IPS-18a (cell line): ENCODE data around the gene CNTFR.
"Not testable (repeated sequence)": the region's sequence is repeated elsewhere in the genome, so short reads cannot be mapped to it uniquely, and the experiment has no call there.

Source experiments
- H3K27ac ChIP-seq: one replicate; pipeline ENCODE4 v1.5.1; 2013; ENCODE audit warnings: low read length
- H3K27me3 ChIP-seq: one replicate; pipeline ENCODE4 v1.6.1; 2013; ENCODE audit warnings: mild to moderate bottlenecking, low read length; ENCODE audit not compliant: control insufficient read depth, insufficient read depth
- H3K36me3 ChIP-seq: one replicate; pipeline ENCODE4 v1.6.1; 2013; ENCODE audit warnings: low read depth, low read length; ENCODE audit not compliant: control insufficient read depth
- H3K4me1 ChIP-seq: one replicate; pipeline ENCODE4 v1.6.1; 2013; ENCODE audit warnings: low read depth, low read length; ENCODE audit not compliant: control insufficient read depth
- H3K4me3 ChIP-seq: one replicate; pipeline ENCODE4 v1.5.1; 2013; ENCODE audit warnings: low read length
- H3K9ac ChIP-seq: one replicate; pipeline ENCODE4 v1.6.1; 2013; ENCODE audit warnings: mild to moderate bottlenecking, low read length, moderate library complexity
- H3K9me3 ChIP-seq: one replicate; pipeline ENCODE4 v1.6.1; 2013; ENCODE audit warnings: low read depth, low read length; ENCODE audit not compliant: control insufficient read depth

The CNTFR gene

DNA sequence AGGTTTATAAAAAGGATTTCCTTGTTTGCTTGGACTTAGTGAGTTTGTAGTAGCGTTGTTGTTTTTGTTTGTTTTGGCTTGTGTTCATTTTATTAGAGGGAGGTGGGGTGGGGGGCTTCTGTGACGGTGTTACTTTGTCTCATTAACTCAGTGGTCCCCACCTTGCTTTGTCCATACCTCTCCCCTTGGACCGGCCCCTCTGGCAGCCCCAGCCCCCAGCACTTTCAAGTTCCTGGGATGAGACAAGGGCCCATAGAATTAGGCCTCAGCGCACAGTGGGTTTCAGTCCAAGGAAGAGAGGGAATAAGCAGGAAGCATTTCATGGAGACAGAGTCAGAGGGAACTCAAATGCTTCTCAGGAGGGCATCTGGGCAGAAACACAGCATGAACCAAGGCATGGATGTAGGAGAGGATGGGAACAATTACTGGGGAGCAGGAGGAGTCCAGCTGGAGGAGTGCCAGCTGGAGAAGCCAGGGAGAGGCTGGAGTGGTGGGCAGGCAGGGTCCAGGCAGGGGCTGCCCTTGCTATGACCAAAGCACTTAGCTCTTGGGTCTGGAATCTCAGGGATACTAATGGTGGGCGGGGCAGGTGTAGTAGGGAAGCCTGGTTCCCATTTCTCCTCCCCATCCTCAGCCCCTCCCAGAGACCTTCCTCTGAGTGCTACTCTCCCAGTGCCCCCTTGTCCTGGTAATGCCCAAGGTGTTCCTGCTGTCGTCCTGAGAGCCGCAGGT is 43.3 kb downstream of the CNTFR start:
- Histone ChIP-seq H3K4me1 (no peaks in the 10 kb centered on the region), H3K9ac (no peak overlapping the region), H3K36me3 (no peaks in the 10 kb centered on the region), H3K27me3 (peaks cover 4% of the 10 kb centered on the region), H3K4me3 (no peak overlapping the region), H3K27ac (no peak overlapping the region), H3K9me3 (no peaks in the 10 kb centered on the region)

DNA sequence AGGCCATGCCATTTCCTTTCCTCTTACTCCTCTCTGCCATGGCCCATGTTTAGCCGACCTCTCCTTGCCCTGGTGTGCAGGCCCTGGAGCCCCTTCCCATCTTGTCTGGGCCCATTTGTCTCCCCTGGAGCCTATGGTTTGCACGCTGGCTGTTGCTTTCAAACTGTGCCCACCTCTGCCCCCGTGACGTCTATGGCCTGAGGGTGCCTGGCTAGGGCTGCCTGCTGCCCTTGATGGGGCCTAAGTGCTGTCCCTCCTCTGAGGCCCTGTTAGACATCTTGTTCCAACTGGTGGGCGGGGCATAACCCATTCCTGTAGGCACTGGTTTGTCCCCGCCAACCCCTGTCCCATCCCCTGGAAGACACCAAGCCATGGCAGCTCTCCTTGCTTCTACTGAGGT is 44.0 kb downstream of the CNTFR start:
- Histone ChIP-seq H3K36me3 (no peaks in the 10 kb centered on the region), H3K27ac (no peak overlapping the region), H3K9me3 (no peaks in the 10 kb centered on the region), H3K4me1 (no peaks in the 10 kb centered on the region), H3K9ac (no peak overlapping the region), H3K4me3 (no peak overlapping the region), H3K27me3 (peaks cover 4% of the 10 kb centered on the region)

DNA sequence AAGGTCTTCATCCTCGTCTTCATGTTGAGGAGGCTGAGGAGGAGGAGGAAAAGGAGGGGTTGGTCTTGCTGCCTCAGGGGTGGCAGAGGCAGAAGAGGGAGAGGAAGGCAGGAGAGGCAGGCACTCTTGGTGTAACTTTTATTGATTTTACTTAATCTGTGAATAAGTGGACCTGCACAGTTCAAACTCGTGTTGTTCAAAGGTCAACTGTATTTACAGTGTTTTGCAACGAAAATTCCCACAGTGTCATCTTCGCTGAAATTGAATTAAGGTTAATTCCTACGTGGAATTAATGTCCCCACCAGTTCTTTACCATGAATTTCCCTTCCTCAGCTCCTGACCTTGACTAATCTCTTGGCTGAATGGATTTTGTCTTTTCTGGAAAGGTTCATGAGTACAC is 45.5 kb downstream of the CNTFR start:
- H3K4me3 ChIP-seq = no peak overlapping the region
- no peaks in the 10 kb centered on the region for H3K4me1 ChIP-seq
- H3K9me3 ChIP-seq = no peaks in the 10 kb centered on the region
- H3K36me3 ChIP-seq = no peaks in the 10 kb centered on the region
- H3K27ac ChIP-seq = no peak overlapping the region
- peaks cover 4% of the 10 kb centered on the region for H3K27me3 ChIP-seq
- H3K9ac ChIP-seq = no peak overlapping the region

DNA sequence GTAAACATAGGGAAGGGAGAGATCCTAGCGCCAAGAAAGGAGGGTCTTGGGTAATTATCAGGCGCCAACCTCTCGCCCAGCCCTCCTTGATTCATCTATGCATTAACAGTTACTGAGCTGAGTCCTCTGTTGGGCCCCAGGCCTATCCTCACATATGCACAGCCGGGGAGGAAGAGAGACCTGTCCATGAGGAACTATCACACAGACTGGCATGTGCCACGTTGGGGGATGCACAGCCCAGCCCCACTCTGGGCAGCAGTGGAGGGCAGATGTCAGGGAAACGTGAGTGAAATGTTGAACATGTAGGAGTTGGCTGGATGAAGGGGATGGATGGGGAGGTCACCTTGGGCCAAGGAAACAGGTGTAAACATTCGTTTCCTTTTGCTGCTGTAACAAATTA is 48.0 kb downstream of the CNTFR start:
- H3K36me3 ChIP-seq = no peaks in the 10 kb centered on the region
- H3K27ac ChIP-seq = no peak overlapping the region
- no peaks in the 10 kb centered on the region for H3K27me3 ChIP-seq
- H3K9ac ChIP-seq = no peak overlapping the region
- H3K9me3 ChIP-seq = no peaks in the 10 kb centered on the region
- no peaks in the 10 kb centered on the region for H3K4me1 ChIP-seq
- H3K4me3 ChIP-seq = no peak overlapping the region

DNA sequence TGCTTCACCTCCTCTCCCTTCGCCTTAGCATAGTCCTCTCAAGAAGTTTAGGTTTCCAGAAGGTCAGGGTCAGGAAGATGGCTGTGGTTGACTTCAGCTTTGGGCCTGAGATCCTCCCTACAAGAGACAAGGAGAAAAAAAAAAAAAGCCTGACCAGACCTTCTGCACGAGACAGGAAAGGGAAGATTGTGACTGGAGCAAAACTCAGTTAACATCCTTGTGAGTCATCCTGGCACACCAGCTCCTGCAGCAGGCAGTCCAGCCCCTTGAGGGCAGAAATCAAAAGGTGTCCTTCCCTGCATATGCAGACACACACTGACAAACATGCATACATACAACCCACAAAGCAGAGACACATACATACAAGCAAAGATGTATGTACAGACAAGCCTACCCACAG is 48.7 kb downstream of the CNTFR start:
- no peak overlapping the region for H3K9ac ChIP-seq
- no peaks in the 10 kb centered on the region for H3K27me3 ChIP-seq
- no peak overlapping the region for H3K4me3 ChIP-seq
- H3K27ac ChIP-seq = no peak overlapping the region
- no peaks in the 10 kb centered on the region for H3K9me3 ChIP-seq
- no peaks in the 10 kb centered on the region for H3K4me1 ChIP-seq
- H3K36me3 ChIP-seq = no peaks in the 10 kb centered on the region

DNA sequence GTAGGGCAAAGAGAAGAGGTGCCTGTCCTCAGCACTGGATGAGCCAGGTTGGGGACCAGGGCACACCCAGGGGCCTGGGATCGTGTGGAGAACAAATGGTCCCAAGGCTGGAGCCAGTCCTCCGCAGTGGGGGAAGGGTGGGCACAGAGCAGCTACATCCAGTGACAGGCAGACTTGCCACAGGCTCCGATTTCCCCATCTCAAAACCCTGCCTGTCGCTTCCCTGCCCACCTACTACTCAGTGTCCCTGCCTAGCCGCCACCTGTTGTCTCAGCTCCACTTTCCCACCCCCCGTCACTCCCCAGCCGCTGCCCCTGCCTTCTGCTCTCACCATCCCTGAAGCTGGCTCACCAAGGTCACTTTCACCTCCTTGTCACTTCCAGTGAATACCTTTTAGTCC is 52.8 kb downstream of the CNTFR start:
- Histone ChIP-seq H3K4me3 (no peak overlapping the region), H3K9me3 (no peaks in the 10 kb centered on the region), H3K27me3 (no peaks in the 10 kb centered on the region), H3K9ac (no peak overlapping the region), H3K36me3 (no peaks in the 10 kb centered on the region), H3K4me1 (no peaks in the 10 kb centered on the region), H3K27ac (no peak overlapping the region)

DNA sequence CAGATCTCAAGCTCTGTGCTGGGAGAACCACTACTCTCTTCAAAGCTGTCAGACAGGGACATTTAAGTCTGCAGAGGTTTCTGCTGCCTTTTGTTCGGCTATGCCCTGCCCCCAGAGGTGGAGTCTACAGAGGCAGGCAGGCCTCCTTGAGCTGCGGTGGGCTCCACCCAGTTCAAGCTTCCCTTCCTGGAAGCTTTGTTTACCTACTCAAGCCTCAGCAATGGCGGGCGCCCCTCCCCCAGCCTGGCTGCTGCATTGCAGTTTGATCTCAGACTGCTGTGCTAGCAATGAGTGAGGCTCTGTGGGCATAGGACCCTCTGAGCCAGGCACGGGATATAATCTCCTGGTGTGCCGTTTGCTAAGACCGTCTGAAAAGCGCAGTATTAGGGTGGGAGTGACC is 57.5 kb downstream of the CNTFR start:
- not testable (repeated sequence) for H3K36me3 ChIP-seq, H3K9me3 ChIP-seq, H3K27ac ChIP-seq, H3K4me3 ChIP-seq, H3K9ac ChIP-seq, H3K27me3 ChIP-seq, H3K4me1 ChIP-seq

DNA sequence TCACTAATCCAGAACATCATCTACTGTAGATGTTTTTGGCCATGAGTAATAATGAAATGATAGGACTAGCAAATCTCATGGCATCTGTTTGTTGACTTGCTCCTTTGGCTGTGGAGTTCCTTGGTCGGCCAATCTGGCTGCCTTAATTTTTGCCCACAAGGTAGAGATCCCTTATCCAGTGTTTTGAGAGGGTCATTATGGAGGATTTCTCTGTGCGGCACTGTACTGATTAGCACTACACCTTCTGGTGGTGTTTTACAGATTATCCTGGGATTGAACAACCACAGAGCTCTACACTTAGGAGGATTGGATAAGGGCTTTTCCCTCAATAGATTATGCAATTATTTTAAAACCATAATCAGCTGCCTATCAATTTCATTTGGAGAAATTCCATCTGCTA is 63.5 kb downstream of the CNTFR start:
- Histone ChIP-seq H3K9ac (no peak overlapping the region), H3K4me1 (peaks cover 4% of the 10 kb centered on the region), H3K27ac (no peak overlapping the region), H3K9me3 (no peaks in the 10 kb centered on the region), H3K27me3 (peaks cover 8% of the 10 kb centered on the region), H3K36me3 (no peaks in the 10 kb centered on the region), H3K4me3 (no peak overlapping the region)

DNA sequence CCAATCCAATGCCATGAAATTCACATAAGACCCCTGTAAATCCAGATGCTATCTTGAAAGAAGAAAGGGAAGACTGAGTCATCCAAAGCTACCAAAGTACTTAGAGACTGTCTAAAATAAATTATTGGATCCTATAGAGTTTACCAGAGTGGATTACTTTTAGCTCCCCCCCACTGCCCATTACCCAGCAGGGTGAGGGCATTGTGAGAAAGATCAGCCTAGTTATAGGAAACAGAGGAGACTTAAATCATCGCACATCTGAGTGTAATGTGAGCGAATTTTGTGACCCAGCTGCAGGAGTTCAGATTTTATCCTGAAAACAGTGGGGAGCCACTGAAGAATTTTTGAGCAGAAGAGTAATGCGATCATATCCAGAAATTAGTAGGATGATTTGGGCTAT is 65.2 kb downstream of the CNTFR start:
- Histone ChIP-seq H3K4me3 (no peak overlapping the region), H3K36me3 (no peaks in the 10 kb centered on the region), H3K27ac (no peak overlapping the region), H3K9me3 (no peaks in the 10 kb centered on the region), H3K4me1 (peaks cover 4% of the 10 kb centered on the region), H3K27me3 (peaks cover 8% of the 10 kb centered on the region), H3K9ac (no peak overlapping the region)

DNA sequence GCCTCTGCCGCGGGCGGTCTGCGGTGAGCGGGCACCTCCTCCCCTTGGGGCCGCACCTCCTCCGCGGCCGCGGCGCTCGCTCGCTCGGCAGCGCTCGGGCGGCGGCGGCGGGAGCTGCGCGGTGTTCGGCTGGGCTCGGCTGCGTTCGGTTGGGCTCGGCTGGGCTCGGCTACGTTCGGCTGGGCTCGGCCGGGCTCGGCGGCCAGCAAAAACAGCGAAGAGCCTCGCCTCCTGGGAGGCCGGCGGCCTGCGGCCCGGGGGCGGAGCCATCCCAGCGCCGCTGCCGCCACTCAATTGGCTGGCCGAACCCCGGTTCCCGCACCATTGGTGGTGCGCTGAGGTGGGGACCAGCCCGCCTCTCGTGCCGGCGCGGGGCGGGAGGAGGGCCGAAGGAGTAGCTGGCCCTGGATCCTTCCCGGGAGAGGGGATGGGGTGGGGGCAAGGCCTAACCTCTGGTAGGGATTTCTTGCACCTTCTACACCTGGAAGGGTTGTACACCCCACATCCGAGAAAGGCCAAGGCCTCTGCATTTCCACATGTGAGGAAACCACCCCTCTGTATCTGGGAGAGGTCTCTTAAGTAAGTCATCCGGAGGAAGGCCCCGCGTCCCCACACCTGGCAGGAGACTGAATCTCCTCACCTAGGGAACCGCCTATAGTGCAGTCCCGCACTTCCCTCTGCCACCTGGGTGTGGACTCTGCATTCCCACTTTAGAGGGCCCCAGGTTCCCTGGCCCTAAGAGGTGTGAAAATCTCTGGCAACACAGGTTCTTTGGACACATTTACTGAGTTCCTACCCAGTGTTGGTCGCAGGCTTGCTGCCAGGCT is 66.3 kb downstream of the CNTFR start, which contains the start of gene ENHO:
ENHO (minus strand) TSS at position 20 of the 827 bp plus-strand sequence. CDS start 1,295 bp downstream, outside the sequence.
- Histone ChIP-seq H3K27ac (no peak within 1 kb of the TSS), H3K36me3 (no peaks in the 10 kb centered on the region), H3K9me3 (no peaks in the 10 kb centered on the region), H3K4me1 (peaks cover 4% of the 10 kb centered on the region), H3K9ac (peak within 1 kb of the TSS; percentile 45), H3K4me3 (peak within 1 kb of the TSS; percentile 67), H3K27me3 (peaks cover 8% of the 10 kb centered on the region)

DNA sequence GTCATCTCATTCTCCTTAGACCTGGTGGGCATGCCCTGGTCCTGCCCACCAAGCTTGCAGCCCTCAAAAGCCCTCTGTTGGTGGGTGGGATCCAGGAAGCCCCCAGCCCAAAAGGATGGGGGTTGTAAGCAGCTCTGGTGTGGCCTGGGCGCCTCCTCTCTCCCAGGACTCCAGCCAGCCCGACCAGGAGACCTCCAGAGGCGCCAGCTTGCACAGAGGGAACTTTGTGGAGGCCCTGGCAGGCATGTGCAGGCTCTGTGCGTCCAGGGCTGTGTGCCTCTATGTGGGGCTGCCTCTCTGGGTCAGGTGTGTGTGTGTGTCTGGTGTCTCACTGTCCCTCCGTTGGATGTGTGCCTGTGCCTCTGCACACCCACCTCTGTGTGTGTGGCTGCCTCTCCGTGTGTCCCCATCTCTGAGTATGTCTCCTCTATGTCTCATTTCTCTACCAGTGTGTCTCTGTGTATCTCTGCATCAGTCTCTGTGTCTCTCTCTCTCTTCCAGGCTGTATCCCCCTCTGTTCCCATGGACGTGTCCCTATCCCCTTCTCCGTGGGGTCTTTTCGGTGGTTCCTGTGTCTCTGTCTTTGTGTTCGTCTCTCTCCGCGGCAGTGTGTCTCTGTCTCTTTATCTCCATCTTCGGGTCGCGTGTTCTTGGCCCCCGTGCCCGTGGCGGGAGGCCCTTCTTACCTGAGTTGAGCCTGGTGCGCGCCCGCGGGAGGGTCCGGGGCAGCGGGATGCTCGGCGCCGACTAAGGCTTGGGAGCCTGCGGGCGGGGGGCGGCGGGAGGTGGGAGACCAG is 67.2 kb downstream of the CNTFR start:
- H3K36me3 ChIP-seq = no peaks in the 10 kb centered on the region
- no peak overlapping the region for H3K27ac ChIP-seq
- H3K4me1 ChIP-seq = peaks cover 4% of the 10 kb centered on the region
- H3K9me3 ChIP-seq = no peaks in the 10 kb centered on the region
- H3K27me3 ChIP-seq = peaks cover 8% of the 10 kb centered on the region
- H3K9ac ChIP-seq = peak overlapping the region; percentile 45
- H3K4me3 ChIP-seq = peak overlapping the region; percentile 67
